H9 (cell line): ENCODE results near the gene PCDH17. TPM values are rescaled to one million over a fixed set of nuclear protein-coding genes. Genes with fewer than 3 reads are reported as not detected.

Experiments
- DNase-seq: peaks from one replicate; pipeline ENCODE4 v3.0.0-alpha.2; 2017
- H2AFZ ChIP-seq: one replicate; pipeline ENCODE4 v1.6.1; 2013; ENCODE audit warnings: mild to moderate bottlenecking, low read length, control low read depth, moderate library complexity
- H2AK5ac ChIP-seq: 2 replicates; pipeline ENCODE4 v1.6.1; 2013; ENCODE audit warnings: low read length, control low read depth, mixed read lengths; ENCODE audit not compliant: insufficient read length
- H2BK120ac ChIP-seq: one replicate; pipeline ENCODE4 v1.6.1; 2013; ENCODE audit warnings: low read depth, mild to moderate bottlenecking, low read length, control low read depth, inconsistent platforms; ENCODE audit not compliant: poor library complexity, severe bottlenecking
- H2BK12ac ChIP-seq: 2 replicates; pipeline ENCODE4 v1.6.1; 2013; ENCODE audit warnings: low read length, control low read depth, mixed read lengths, low read depth; ENCODE audit not compliant: insufficient read length
- H2BK15ac ChIP-seq: 2 replicates; pipeline ENCODE4 v1.6.1; 2013; ENCODE audit warnings: low read depth, low read length, control low read depth
- H2BK20ac ChIP-seq: one replicate; pipeline ENCODE4 v1.6.1; 2013; ENCODE audit warnings: low read depth, mild to moderate bottlenecking, low read length, control low read depth, inconsistent platforms; ENCODE audit not compliant: poor library complexity, severe bottlenecking
- H2BK5ac ChIP-seq: 2 replicates; pipeline ENCODE4 v1.6.1; 2013; ENCODE audit warnings: low read length, control low read depth, mixed read lengths; ENCODE audit not compliant: insufficient read length
- H3K14ac ChIP-seq: 2 replicates; pipeline ENCODE4 v1.6.1; 2013; ENCODE audit warnings: low read length, control low read depth; ENCODE audit not compliant: insufficient read depth
- H3K18ac ChIP-seq: 2 replicates; pipeline ENCODE4 v1.6.1; 2013; ENCODE audit warnings: low read depth, mild to moderate bottlenecking, mixed read lengths, low read length, control low read depth; ENCODE audit not compliant: insufficient read length
- H3K23ac ChIP-seq: 2 replicates; pipeline ENCODE4 v1.6.1; 2013; ENCODE audit warnings: low read length, control low read depth, mixed read lengths, low read depth; ENCODE audit not compliant: insufficient read length
- H3K23me2 ChIP-seq: 2 replicates; pipeline ENCODE4 v1.6.1; 2013; ENCODE audit warnings: low read depth, mild to moderate bottlenecking, mixed read lengths, low read length, control low read depth; ENCODE audit not compliant: insufficient read length, poor library complexity, severe bottlenecking
- H3K27ac ChIP-seq: 2 replicates; pipeline ENCODE4 v1.5.1; 2013; ENCODE audit warnings: low read length, control low read depth, mixed read lengths, low read depth; ENCODE audit not compliant: insufficient read length
- H3K27me3 ChIP-seq: 2 replicates; pipeline ENCODE4 v1.6.1; 2013; ENCODE audit warnings: low read length, control low read depth, inconsistent platforms; ENCODE audit not compliant: insufficient read depth
- H3K4ac ChIP-seq: 2 replicates; pipeline ENCODE4 v1.6.1; 2013; ENCODE audit warnings: low read depth, mild to moderate bottlenecking, control low read depth, inconsistent platforms, low read length, moderate library complexity
- H3K4me1 ChIP-seq: 2 replicates; pipeline ENCODE4 v1.6.1; 2013; ENCODE audit warnings: low read length, control low read depth, inconsistent platforms; ENCODE audit not compliant: insufficient read depth
- H3K4me2 ChIP-seq: 2 replicates; pipeline ENCODE4 v1.6.1; 2013; ENCODE audit warnings: low read length, control low read depth, mixed read lengths; ENCODE audit not compliant: insufficient read length, insufficient read depth
- H3K56ac ChIP-seq: 2 replicates; pipeline ENCODE4 v1.6.1; 2013; ENCODE audit warnings: low read depth, mild to moderate bottlenecking, mixed read lengths, low read length, control low read depth; ENCODE audit not compliant: insufficient read length
- H3K79me1 ChIP-seq: 2 replicates; pipeline ENCODE4 v1.6.1; 2013; ENCODE audit warnings: low read depth, mild to moderate bottlenecking, moderate library complexity, low read length, control low read depth, inconsistent platforms; ENCODE audit not compliant: insufficient read depth, poor library complexity, severe bottlenecking
- H3K79me2 ChIP-seq: 2 replicates; pipeline ENCODE4 v1.6.1; 2013; ENCODE audit warnings: low read length, control low read depth, inconsistent platforms; ENCODE audit not compliant: insufficient read depth
- H3K9ac ChIP-seq: 2 replicates; pipeline ENCODE4 v1.6.1; 2013; ENCODE audit warnings: low read length, control low read depth, mixed read lengths; ENCODE audit not compliant: insufficient read length; ENCODE audit errors: extremely low read depth
- H3K9me3 ChIP-seq: one replicate; pipeline ENCODE4 v1.6.1; 2013; ENCODE audit warnings: low read depth, low read length, inconsistent platforms; ENCODE audit not compliant: control insufficient read depth
- H3T11ph ChIP-seq: one replicate; pipeline ENCODE4 v1.6.1; 2013; ENCODE audit warnings: mild to moderate bottlenecking, low read length, control low read depth, inconsistent platforms
- H4K20me1 ChIP-seq: one replicate; pipeline ENCODE4 v1.6.1; 2013; ENCODE audit not compliant: control insufficient read depth, insufficient read length, insufficient read depth
- H4K5ac ChIP-seq: 2 replicates; pipeline ENCODE4 v1.6.1; 2013; ENCODE audit warnings: low read depth, mild to moderate bottlenecking, mixed read lengths, low read length, control low read depth; ENCODE audit not compliant: insufficient read length
- H4K8ac ChIP-seq: replicated peaks from 2 replicates; pipeline ENCODE4 v1.6.1; 2013; ENCODE audit warnings: low read length, control low read depth, mixed read lengths, low read depth; ENCODE audit not compliant: insufficient read length
- H4K91ac ChIP-seq: 2 replicates; pipeline ENCODE4 v1.6.1; 2013; ENCODE audit warnings: low read depth, mild to moderate bottlenecking, moderate library complexity, mixed read lengths, low read length, control low read depth; ENCODE audit not compliant: insufficient read length
- H3K27ac Mint-ChIP-seq, 3 experiments: 2 replicates in 2 of 3; 3 replicates in 1 of 3; pipeline ENCODE4 v1.8.0; 2020 to 2021; ENCODE audit warnings: mixed read lengths in 3 of 3, mild to moderate bottlenecking in 1 of 3, moderate library complexity in 1 of 3
- H3K27me3 Mint-ChIP-seq: 2 replicates; pipeline ENCODE4 v1.8.0; 2021; ENCODE audit warnings: low read depth, mild to moderate bottlenecking, moderate library complexity, mixed read lengths
- H3K36me3 Mint-ChIP-seq, 3 experiments: 2 replicates in 2 of 3; 3 replicates in 1 of 3; pipeline ENCODE4 v1.8.0; 2020 to 2021; ENCODE audit warnings: low read depth in 3 of 3, mixed read lengths in 3 of 3; ENCODE audit not compliant: insufficient read depth in 1 of 3
- H3K4me1 Mint-ChIP-seq, 2 experiments: 2 replicates each; pipeline ENCODE4 v1.8.0; 2020; ENCODE audit warnings: mixed read lengths in 2 of 2
- H3K4me3 Mint-ChIP-seq, 2 experiments: 2 replicates in 1 of 2; 3 replicates in 1 of 2; pipeline ENCODE4 v1.8.0; 2020 to 2021; ENCODE audit warnings: mild to moderate bottlenecking in 2 of 2, mixed read lengths in 2 of 2, moderate library complexity in 1 of 2
- H3K9me3 Mint-ChIP-seq, 2 experiments: 2 replicates in 1 of 2; 3 replicates in 1 of 2; pipeline ENCODE4 v1.8.0; 2020; ENCODE audit warnings: mild to moderate bottlenecking in 2 of 2, mixed read lengths in 2 of 2, moderate library complexity in 1 of 2
- WGBS: extraction: QIAGEN DNeasy Blood & Tissue Kit; methylation state at CpG from one replicate; pipeline ENCODE4 v1.1.7; 2013; ENCODE audit warnings: missing lambda C conversion rate, low lambda C conversion rate, mixed read lengths; ENCODE audit not compliant: insufficient read length; ENCODE audit errors: extremely low coverage; 5-methylcytosine and 5-hydroxymethylcytosine counted together
- total RNA-seq: library from RNA; stranded (reverse); gene quantifications from 2 replicates; pipeline ENCODE4 v1.2.1, GENCODE V29; 2021
- TF ChIP-seq, protein P1 (sequence below): fragments of 200-600 bp; sonication (generic); conservative IDR thresholded peaks from 3 replicates; pipeline ENCODE4 v1.8.0; 2021; ENCODE audit warnings: antibody characterized with exemption, mild to moderate bottlenecking

The PCDH17 gene
- total RNA-seq, 1 experiment from 2014 or later = 0.52 TPM

DNA sequence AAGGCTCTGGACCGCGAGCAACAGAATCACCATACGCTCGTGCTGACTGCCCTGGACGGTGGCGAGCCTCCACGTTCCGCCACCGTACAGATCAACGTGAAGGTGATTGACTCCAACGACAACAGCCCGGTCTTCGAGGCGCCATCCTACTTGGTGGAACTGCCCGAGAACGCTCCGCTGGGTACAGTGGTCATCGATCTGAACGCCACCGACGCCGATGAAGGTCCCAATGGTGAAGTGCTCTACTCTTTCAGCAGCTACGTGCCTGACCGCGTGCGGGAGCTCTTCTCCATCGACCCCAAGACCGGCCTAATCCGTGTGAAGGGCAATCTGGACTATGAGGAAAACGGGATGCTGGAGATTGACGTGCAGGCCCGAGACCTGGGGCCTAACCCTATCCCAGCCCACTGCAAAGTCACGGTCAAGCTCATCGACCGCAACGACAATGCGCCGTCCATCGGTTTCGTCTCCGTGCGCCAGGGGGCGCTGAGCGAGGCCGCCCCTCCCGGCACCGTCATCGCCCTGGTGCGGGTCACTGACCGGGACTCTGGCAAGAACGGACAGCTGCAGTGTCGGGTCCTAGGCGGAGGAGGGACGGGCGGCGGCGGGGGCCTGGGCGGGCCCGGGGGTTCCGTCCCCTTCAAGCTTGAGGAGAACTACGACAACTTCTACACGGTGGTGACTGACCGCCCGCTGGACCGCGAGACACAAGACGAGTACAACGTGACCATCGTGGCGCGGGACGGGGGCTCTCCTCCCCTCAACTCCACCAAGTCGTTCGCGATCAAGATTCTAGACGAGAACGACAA is 1.8 kb downstream of the PCDH17 start:
- Mint-ChIP-seq H3K27me3 (peaks cover 91% of the 10 kb centered on the region), H3K4me3 (peak overlapping the region; percentile 79 to 95), H3K36me3 (peaks cover 0 to 17% (median 0%) of the 10 kb centered on the region in 3 experiments; a peak in 3 of 7 replicates), H3K9me3 (peaks cover 4 to 15% of the 10 kb centered on the region in 2 experiments; a peak in 4 of 5 replicates), H3K4me1 (peaks cover 30 to 40% of the 10 kb centered on the region in 2 experiments), H3K27ac (peak overlapping the region in 1 of 3 experiments; percentile 75; a peak in 1 of 7 replicates)
- no peak overlapping the region for H3K18ac ChIP-seq
- no peak overlapping the region for H4K91ac ChIP-seq
- H4K8ac ChIP-seq = no peak overlapping the region
- H3K9me3 ChIP-seq = no peaks in the 10 kb centered on the region
- H3K79me1 ChIP-seq = no peaks in the 10 kb centered on the region
- H3K4ac ChIP-seq = no peak overlapping the region
- WGBS = no CpG with 5 or more reads among the region's 77 CpGs
- no peak overlapping the region for H2BK12ac ChIP-seq
- H3K4me1 ChIP-seq = no peaks in the 10 kb centered on the region
- H3K23me2 ChIP-seq = peaks cover 40% of the 10 kb centered on the region
- no peak overlapping the region for H4K5ac ChIP-seq
- H3K56ac ChIP-seq = no peak overlapping the region
- TF ChIP-seq, protein P1, sequence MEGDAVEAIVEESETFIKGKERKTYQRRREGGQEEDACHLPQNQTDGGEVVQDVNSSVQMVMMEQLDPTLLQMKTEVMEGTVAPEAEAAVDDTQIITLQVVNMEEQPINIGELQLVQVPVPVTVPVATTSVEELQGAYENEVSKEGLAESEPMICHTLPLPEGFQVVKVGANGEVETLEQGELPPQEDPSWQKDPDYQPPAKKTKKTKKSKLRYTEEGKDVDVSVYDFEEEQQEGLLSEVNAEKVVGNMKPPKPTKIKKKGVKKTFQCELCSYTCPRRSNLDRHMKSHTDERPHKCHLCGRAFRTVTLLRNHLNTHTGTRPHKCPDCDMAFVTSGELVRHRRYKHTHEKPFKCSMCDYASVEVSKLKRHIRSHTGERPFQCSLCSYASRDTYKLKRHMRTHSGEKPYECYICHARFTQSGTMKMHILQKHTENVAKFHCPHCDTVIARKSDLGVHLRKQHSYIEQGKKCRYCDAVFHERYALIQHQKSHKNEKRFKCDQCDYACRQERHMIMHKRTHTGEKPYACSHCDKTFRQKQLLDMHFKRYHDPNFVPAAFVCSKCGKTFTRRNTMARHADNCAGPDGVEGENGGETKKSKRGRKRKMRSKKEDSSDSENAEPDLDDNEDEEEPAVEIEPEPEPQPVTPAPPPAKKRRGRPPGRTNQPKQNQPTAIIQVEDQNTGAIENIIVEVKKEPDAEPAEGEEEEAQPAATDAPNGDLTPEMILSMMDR = peak; percentile 84
- no peak overlapping the region for H3K14ac ChIP-seq
- H3K23ac ChIP-seq = no peak overlapping the region
- H2AK5ac ChIP-seq = no peak overlapping the region
- no peak overlapping the region for H3T11ph ChIP-seq
- DNase-seq = peak; percentile 91
- H2BK15ac ChIP-seq = no peak overlapping the region
- H3K9ac ChIP-seq = no peak overlapping the region
- H2BK20ac ChIP-seq = no peak overlapping the region
- no peak overlapping the region for H3K27ac ChIP-seq
- peaks cover 54% of the 10 kb centered on the region; the same call in 1 of the 2 replicates for H3K27me3 ChIP-seq
- H3K4me2 ChIP-seq = peak overlapping the region; percentile 99
- H3K79me2 ChIP-seq = no peaks in the 10 kb centered on the region
- H2AFZ ChIP-seq = no peak overlapping the region
- no peak overlapping the region for H2BK120ac ChIP-seq
- H2BK5ac ChIP-seq = no peak overlapping the region
- H4K20me1 ChIP-seq = no peaks in the 10 kb centered on the region
